ENCODE data around the gene PTPRN2.

DNA sequence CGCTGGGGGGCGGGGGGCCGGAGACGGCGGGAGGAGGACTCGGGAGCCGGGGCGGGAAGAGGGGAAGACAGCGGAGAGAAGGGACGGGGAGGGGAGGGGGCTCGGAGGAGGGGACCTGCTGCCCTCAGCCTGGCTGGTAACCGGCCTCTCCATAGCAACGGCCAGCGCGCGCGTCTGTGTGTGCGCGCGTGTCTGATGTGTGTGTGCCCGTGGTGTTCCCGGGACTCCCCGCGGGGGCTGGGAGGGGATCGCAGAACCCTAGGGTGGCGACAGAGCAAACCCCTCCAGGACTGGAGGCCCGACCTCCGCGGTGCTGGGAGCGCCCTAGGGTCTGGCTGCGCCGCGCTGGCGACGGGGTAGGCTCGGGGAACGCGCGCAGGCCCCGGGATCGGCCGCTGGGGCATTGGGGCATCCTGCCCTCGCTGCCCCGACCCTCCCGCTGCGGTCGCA lies 894.5 kb downstream of the PTPRN2 start:
- TF ChIP-seq, protein P1, sequence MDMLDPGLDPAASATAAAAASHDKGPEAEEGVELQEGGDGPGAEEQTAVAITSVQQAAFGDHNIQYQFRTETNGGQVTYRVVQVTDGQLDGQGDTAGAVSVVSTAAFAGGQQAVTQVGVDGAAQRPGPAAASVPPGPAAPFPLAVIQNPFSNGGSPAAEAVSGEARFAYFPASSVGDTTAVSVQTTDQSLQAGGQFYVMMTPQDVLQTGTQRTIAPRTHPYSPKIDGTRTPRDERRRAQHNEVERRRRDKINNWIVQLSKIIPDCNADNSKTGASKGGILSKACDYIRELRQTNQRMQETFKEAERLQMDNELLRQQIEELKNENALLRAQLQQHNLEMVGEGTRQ (IDR thresholded peaks at IDR 0.05; ENCODE audit: low read length) = no peak
- TF ChIP-seq TCF12 (IDR thresholded peaks at IDR 0.05; ENCODE audit: low read depth, low read length) = no peak
- TF ChIP-seq RFX5 (IDR thresholded peaks at IDR 0.05; ENCODE audit: borderline replicate concordance, low read depth, low read length) = no peak
- TF ChIP-seq, protein P2, sequence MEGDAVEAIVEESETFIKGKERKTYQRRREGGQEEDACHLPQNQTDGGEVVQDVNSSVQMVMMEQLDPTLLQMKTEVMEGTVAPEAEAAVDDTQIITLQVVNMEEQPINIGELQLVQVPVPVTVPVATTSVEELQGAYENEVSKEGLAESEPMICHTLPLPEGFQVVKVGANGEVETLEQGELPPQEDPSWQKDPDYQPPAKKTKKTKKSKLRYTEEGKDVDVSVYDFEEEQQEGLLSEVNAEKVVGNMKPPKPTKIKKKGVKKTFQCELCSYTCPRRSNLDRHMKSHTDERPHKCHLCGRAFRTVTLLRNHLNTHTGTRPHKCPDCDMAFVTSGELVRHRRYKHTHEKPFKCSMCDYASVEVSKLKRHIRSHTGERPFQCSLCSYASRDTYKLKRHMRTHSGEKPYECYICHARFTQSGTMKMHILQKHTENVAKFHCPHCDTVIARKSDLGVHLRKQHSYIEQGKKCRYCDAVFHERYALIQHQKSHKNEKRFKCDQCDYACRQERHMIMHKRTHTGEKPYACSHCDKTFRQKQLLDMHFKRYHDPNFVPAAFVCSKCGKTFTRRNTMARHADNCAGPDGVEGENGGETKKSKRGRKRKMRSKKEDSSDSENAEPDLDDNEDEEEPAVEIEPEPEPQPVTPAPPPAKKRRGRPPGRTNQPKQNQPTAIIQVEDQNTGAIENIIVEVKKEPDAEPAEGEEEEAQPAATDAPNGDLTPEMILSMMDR (IDR thresholded peaks at IDR 0.05; ENCODE audit: control extremely low read depth in 1 of 3, insufficient read depth in 1 of 3, low read depth in 1 of 3, low read length in 3 of 3) = no peak
- no peak for TF ChIP-seq EZH2 (IDR thresholded peaks at IDR 0.05; ENCODE audit: low read depth, low read length, severe bottlenecking)
- TF ChIP-seq YY1 (IDR thresholded peaks at IDR 0.05; ENCODE audit: low read depth, low read length) = no peak
- TF ChIP-seq POLR2AphosphoS5 (IDR thresholded peaks at IDR 0.05; ENCODE audit: low read depth, low read length) = no peak
- TF ChIP-seq CHD1 (IDR thresholded peaks at IDR 0.05; ENCODE audit: low read depth, low read length) = no peak
- no peak for TF ChIP-seq GTF2F1 (IDR thresholded peaks at IDR 0.05; ENCODE audit: borderline replicate concordance, low read depth, low read length)
- no peak for TF ChIP-seq FOSL1 (IDR thresholded peaks at IDR 0.05; ENCODE audit: insufficient read depth, low read depth, low read length)
- no peak for TF ChIP-seq JUND (IDR thresholded peaks at IDR 0.05; ENCODE audit: low read length)
- no peak for TF ChIP-seq ZNF274 (IDR thresholded peaks at IDR 0.05; ENCODE audit: borderline replicate concordance, extremely low read depth, low read length)

Data from H1 (cell line).